Measurements from ENCODE around the gene DNM3.
"Not testable (repeated sequence)": the region's sequence is repeated elsewhere in the genome, so short reads cannot be mapped to it uniquely, and the experiment has no call there.

The DNM3 gene

GRCh38 chr1:172431721-172432192 is 590.5 kb downstream of the DNM3 start:
- in situ Hi-C loops (cut with MboI; ENCODE audit: low sequenced_read_pairs): no loop called here

GRCh38 chr1:172437183-172437582 is 595.9 kb downstream of the DNM3 start:
- in situ Hi-C loops (cut with MboI; ENCODE audit: low sequenced_read_pairs): not testable (repeated sequence)

- in situ Hi-C loops (cut with MboI; ENCODE audit: low sequenced_read_pairs): no loop called here
Observed at GRCh38 chr1:172442404-172442803, 601.1 kb downstream of the DNM3 start.

GRCh38 chr1:172442843-172443565 is 601.7 kb downstream of the DNM3 start:
- in situ Hi-C loops (cut with MboI; ENCODE audit: low sequenced_read_pairs): no loop called here

GRCh38 chr1:172443666-172444453 is 602.6 kb downstream of the DNM3 start, which contains the start of gene PIGC:
TSS of gene PIGC (minus strand) at chr1:172444069. CDS start at chr1:172442622, 1,447 bp downstream.
- in situ Hi-C loops (cut with MboI; ENCODE audit: low sequenced_read_pairs): no loop called here

DNA sequence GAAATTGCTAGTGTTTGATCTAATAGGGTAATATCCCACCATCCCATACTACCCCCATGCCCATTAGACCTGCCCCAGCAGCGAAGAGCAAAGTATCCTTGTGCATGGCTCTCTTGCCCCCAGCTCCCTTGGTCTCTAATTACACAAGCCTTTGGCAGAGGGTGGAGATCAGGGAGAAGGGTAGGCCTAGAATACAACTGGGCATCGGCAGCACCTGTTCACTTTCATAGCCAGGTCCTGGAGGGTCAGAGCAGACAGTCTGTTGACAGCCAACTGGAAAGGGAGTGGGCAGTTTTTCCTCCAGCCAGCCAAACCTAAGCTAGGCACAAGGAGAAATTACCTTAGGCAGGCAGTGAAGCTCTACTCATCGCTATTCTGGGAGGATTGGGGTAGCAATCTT is 605.2 kb downstream of the DNM3 start:
- in situ Hi-C loops (cut with MboI; ENCODE audit: low sequenced_read_pairs): no loop called here

DNA sequence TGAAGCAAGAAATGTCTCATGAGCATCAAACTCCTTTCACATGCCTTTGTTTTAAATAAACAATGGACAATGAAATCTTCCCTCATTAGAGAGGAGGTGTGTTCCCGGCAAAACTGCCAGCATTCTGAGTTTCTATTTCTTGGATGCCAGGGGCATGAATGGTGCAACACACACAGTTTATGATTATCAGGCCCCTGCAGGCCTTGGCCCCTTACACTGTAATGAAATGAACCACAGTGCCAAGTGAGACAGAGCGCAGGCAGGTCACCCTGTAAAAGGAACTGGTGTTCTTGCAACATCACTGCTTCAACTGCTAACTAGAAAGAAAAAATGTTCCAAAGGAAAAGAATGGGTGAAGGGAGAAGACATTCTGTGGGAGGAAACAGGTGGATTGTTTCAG is 606.3 kb downstream of the DNM3 start:
- in situ Hi-C loops (cut with MboI; ENCODE audit: low sequenced_read_pairs): no loop called here

GRCh38 chr1:172448995-172449584 is 607.8 kb downstream of the DNM3 start:
- in situ Hi-C loops (cut with MboI; ENCODE audit: low sequenced_read_pairs): no loop called here

GRCh38 chr1:172449585-172450523 is 608.6 kb downstream of the DNM3 start:
- in situ Hi-C loops (cut with MboI; ENCODE audit: low sequenced_read_pairs): loop anchor here (25.0 kb wide), 1 partner anchor 262 kb away; no protein-coding TSS in a partner anchor

DNA sequence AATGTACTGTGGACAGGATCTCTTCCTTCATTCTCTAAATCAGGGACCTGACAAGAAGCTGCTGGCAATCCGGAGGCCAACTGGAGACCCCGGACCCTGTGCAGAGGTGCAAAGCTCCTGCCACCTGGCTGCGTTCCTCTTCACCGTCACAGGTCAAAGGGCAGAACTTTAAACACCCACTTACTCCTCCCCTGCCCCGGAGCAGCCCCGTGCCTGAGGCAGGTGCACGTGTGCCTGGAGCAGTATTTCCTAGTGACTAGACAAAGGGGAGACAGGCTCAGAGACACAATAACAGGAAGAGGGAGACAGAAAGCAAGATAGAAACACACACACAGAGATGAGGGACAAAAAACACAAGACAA is 609.2 kb downstream of the DNM3 start:
- in situ Hi-C loops (cut with MboI; ENCODE audit: low sequenced_read_pairs): loop anchor here (25.0 kb wide), 1 partner anchor 262 kb away; no protein-coding TSS in a partner anchor

GRCh38 chr1:172451002-172451443 is 609.7 kb downstream of the DNM3 start:
- in situ Hi-C loops (cut with MboI; ENCODE audit: low sequenced_read_pairs): loop anchor here (25.0 kb wide), 1 partner anchor 261 kb away; no protein-coding TSS in a partner anchor

DNA sequence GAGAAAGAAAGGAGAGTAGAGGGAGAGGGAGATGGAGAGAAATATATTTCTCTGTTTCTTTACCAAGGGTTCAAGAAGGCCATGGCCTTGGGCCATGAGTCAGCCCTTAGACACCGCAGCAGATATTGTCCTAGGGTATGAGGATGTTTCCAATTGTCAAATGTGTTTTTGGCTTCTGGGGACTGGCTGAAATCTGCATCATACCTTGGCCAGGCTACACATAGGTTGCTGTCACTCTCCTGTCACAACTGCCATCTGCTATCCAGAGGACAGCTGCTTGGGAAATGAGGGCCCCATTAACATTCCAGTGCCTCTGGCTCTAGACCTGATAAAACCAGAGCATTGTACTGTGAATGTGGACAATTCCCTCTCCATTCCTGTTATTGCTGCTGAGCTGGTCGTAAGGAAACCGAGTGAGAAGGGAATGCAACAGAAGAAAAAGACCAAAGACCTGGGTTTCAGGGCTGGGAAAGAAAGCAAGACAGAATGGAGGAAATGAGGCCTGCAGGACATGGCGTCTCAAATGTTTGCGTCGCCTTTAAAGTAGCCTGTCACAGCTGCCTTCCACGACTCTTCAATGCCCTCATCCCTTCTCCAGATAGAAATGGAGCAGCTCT is 611.3 kb downstream of the DNM3 start:
- in situ Hi-C loops (cut with MboI; ENCODE audit: low sequenced_read_pairs): loop anchor here (25.0 kb wide), 1 partner anchor 260 kb away; no protein-coding TSS in a partner anchor

- in situ Hi-C loops (cut with MboI; ENCODE audit: low sequenced_read_pairs): loop anchor here (25.0 kb wide), 1 partner anchor 259 kb away; no protein-coding TSS in a partner anchor
Observed at GRCh38 chr1:172453153-172453545, 611.9 kb downstream of the DNM3 start.

- in situ Hi-C loops (cut with MboI; ENCODE audit: low sequenced_read_pairs): loop anchor here (25.0 kb wide), 1 partner anchor 259 kb away; no protein-coding TSS in a partner anchor
Observed at GRCh38 chr1:172453607-172454006, 612.3 kb downstream of the DNM3 start.

GRCh38 chr1:172455451-172455850 is 614.2 kb downstream of the DNM3 start:
- in situ Hi-C loops (cut with MboI; ENCODE audit: low sequenced_read_pairs): loop anchor here (25.0 kb wide), 1 partner anchor 257 kb away; no protein-coding TSS in a partner anchor

GRCh38 chr1:172456344-172456769 is 615.1 kb downstream of the DNM3 start:
- in situ Hi-C loops (cut with MboI; ENCODE audit: low sequenced_read_pairs): loop anchor here (25.0 kb wide), 1 partner anchor 256 kb away; no protein-coding TSS in a partner anchor

- in situ Hi-C loops (cut with MboI; ENCODE audit: low sequenced_read_pairs): loop anchor here (25.0 kb wide), 1 partner anchor 255 kb away; no protein-coding TSS in a partner anchor
Observed at GRCh38 chr1:172457479-172458130, 616.3 kb downstream of the DNM3 start.

- in situ Hi-C loops (cut with MboI; ENCODE audit: low sequenced_read_pairs): loop anchor here (25.0 kb wide), 1 partner anchor 252 kb away; no protein-coding TSS in a partner anchor
Observed at GRCh38 chr1:172460177-172460576, 618.9 kb downstream of the DNM3 start.

DNA sequence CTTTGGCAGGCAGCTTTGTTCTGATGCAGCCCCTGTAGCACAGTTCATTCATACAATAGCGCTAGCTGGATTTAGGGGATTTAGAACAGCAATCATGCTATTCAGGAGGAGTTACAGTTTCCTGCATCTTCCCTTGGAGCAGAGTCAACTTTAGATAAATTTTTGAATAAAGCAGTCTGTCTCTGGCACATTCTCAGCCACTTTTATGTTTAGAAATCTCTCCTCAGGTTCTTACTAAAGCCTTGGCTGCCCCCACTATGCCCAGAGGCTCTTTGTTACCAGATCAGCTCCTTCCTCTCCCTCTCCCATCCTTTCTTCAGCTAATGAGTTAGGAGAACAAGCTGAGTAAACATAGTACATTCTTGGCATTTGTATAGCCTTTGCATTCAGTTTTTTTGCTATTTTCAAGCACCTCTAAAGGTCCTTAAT is 619.6 kb downstream of the DNM3 start:
- in situ Hi-C loops (cut with MboI; ENCODE audit: low sequenced_read_pairs): loop anchor here (25.0 kb wide), 1 partner anchor 251 kb away; no protein-coding TSS in a partner anchor
